ENCODE data around the gene SLC27A3.
"Not testable (repeated sequence)": the region's sequence is repeated elsewhere in the genome, so short reads cannot be mapped to it uniquely, and the experiment has no call there.

The SLC27A3 gene

DNA sequence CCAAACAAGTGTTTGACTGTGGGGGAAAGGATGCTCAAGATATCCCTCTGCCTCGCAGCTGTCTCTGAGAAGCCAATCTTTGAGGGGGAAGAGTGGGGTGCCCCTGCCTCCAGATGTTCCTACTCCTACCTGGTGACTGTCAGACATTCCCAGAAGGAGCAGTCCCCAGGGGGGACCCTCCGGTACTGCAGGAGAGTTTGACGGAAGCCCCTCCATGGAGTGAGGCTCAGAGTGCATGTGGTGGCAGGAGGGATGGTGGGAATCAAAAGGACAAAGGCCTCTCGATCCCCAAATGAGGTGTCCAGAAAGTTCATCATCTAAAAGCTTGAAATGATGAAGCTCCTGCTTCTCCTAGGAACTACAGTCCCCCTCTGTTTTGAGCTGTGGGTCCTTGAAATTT lies 5.3 kb downstream of the SLC27A3 start:
- no peak for DNase-seq (ENCODE audit: low read depth)

DNA sequence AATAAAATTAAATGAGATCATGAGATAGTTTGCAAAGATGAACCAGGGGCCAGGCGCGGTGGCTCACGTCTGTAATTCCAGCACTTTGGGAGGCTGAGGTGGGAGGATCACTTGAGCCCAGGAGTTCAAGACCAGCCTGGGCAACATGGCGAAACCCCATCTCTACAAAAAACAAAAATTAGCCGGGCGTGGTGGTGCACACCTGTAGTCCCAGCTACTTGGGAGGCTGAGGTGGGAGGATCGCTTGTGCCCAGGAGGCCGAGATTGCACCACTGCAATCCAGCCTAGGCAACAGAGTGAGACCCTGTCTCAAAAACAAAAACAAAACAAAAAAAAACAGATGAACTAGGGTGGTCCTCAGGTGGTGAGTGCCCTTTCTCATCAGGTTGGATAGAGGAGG lies 7.4 kb downstream of the SLC27A3 start:
- DNase-seq (ENCODE audit: low read depth) = not testable (repeated sequence)

GRCh38 chr1:153783233-153784190 lies 8.3 kb downstream of the SLC27A3 start:
- peak; percentile 85 for DNase-seq (ENCODE audit: low read depth)

DNA sequence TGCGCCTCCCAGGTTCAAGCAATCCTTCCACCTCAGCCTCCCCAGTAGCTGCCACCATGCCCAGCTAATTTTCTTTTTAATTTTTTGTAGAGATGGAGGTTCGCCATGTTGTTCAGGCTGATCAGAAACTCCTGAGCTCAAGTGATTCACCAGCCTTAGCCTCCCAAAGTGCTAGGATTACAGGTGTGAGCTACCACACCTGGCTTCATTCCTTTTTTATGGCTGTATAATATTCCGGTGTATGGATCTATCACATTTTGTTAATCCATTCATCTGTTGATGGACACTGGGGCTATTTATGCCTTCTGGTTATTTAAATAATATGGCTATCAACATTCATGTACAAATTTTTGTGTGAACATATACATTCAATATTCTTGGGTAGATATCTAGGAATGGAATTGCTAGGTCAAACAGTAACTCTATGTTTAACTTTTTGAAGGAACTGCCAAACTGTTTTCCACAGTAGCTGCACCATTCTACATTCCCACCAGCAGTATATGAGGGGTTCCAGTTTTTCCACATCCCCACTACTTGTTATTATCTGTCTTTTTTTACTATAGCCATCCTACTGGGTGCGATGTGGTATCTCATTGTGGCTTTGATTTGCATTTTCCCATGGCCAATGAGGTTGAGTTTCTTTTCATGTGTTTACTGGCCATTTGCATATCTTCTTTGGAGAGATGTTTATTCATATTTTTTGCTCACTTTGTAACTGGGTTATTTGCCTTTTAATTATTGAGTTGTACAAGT lies 11.0 kb downstream of the SLC27A3 start:
- DNase-seq (ENCODE audit: low read depth) = no peak

GRCh38 chr1:153789478-153790034 lies 14.3 kb downstream of the SLC27A3 start:
- no peak for DNase-seq (ENCODE audit: low read depth)

GRCh38 chr1:153790313-153790965 lies 15.2 kb downstream of the SLC27A3 start:
- no peak for DNase-seq (ENCODE audit: low read depth)

- DNase-seq (ENCODE audit: low read depth) = no peak
Measured at GRCh38 chr1:153790966-153791647, 15.9 kb downstream of the SLC27A3 start.

GRCh38 chr1:153791648-153792253 lies 16.5 kb downstream of the SLC27A3 start:
- DNase-seq (ENCODE audit: low read depth) = no peak

DNA sequence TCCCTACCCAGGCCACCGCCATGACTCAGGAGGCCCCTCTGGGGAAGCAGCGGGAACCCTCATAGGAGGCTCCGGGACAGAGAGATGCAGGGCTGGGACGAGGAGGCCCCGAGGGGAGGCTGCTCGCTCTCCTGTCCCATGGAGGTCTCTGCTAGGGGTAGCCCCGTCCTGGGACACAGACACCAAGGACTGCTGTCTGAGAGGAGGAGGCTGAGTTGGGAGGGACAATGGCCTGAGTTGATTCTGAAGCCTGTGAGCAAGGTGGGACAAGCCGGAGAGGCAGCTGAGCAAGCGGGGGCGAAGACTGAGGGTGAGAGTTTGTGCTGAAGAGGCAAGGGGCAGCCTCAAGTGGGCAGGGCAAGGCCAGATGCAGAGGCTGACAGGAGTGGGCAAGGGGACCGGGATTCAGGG lies 17.4 kb downstream of the SLC27A3 start:
- DNase-seq (ENCODE audit: low read depth) = no peak

DNA sequence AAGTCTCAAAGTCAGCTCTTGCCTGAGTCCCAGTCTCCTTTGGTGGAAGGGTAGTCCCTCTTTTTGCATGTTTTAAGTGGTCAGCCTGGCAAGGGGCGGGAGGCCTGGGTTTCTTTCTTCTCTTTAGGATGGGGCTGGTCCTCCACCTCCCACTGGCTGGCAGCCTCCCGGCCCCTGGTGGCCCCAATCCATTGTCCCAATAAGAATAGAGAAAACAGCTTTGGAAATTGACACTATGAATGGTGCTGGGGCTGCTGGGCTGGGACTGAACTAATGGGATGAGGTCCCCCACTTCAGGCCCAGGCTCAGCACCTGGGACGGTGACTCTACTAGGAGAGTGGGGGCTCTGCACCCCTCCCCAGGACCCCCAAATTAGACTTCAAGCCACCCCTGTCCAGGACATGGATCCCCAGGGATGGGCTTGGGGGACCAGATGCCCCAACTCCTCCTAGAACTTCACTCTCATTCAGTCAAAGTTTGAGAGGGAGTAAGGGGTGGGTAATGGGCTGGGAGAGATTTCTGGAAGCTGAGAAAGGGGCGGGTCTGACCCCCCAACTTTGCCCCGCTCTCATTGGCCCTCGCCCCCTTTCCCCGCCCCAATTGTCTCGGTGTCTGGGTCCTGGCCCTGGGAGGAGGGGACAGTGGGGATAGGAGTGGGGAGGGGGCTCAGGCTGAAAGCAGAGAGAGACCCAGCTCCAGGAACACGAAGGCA lies 18.2 kb downstream of the SLC27A3 start:
- no peak for DNase-seq (ENCODE audit: low read depth)

- DNase-seq (ENCODE audit: low read depth) = no peak
Measured at GRCh38 chr1:153793973-153794615, 18.9 kb downstream of the SLC27A3 start.

DNA sequence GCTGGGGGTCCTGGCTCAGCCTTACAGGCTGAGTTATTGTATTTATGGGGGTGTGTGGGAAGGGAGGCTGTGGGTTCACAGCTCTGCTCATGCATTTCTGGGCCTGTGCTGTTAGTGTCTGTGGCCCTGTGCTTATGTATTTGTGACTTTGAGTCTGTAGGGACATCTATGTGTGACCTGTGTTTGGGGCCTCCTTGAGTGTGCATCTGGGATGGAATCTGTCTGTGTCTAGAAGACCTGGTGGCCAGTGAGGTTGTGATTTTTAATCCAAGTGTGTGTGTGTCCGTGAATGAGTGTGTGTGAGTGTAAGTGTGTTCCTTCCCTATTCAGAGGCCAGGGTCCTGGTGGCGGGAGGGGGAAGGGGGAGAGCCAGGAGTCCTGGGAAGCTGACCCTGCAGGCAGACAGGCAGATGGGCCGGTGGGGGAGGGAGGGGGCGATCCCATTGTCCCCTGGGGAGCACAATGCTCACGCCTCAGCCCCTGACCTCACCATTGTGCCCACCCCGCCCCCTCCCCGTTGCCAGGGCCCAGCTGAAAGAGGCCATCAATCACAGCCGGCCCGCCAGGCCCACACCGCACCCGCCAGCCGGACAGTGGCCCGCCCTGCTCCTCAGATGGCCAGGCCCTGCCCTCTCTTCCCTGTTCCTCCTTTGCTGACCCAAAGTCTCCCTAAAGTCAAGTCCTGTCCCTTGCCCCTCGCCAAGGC lies 19.6 kb downstream of the SLC27A3 start:
- no peak for DNase-seq (ENCODE audit: low read depth)

DNA sequence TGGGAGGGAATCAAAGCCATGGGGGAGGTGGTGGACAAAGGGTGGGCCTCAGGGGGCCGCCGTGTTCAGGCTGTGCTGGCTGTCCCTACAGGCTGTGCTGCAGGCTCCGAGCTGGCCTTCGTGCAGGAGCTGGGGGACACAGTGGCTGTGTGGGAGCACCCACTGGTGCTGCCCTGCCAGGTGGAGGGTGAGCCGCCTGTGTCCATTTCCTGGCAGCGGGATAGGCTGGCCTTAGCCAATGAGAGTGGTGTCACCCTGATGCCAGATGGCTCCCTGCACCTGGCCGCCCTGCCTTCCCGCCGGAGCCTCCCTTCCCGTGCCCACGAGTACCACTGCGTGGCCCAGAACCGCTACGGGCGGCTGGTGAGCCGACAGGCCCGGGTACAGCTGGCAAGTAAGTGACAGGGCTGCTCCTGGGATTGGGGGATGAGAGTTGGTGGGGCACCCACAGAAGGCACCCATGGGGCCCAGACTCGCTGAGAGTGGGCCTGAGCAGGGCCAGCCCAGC lies 20.2 kb downstream of the SLC27A3 start:
- DNase-seq (ENCODE audit: low read depth) = no peak

DNA sequence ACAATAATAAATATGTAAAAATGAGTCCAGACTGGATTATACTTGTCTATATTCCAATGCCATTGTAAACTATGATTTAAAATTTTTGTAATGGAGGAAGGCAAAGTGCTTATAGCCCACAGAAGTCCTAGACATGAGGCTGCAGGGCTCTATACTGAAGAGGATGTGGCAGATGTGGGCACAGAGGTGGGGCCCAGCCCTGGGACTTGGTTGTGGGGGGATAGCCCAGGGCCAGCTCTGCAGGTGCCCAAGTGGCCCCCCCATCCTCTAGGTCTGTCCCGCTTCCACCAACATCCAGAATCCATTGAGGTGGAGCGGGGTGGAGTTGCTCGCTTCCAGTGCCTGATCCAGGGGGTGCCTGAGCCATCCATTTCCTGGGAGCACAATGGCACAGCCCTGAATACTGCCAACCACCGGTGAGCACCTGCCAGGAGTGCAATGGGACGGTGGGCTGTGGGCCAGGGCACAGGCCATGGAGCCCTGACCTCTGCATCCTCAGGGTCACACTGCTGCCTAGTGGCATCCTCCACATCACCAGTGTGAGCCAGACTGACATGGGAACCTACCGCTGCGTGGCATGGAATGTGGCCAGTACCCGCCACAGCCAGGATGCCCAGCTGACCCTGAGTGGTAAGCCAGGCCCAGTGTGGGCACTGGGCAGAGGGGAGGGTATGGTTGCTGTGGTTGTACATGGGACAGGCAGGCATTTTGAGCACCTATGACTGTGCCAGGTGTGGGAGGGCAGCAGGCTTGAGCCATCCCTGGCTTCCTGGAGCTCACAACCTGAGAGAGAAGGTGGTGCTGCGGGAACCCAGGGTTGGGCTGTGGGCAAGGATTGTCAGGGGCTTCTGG lies 21.0 kb downstream of the SLC27A3 start:
- no peak for DNase-seq (ENCODE audit: low read depth)

- DNase-seq (ENCODE audit: low read depth) = peak; percentile 60
Measured at GRCh38 chr1:153796786-153797659, 21.8 kb downstream of the SLC27A3 start.

DNA sequence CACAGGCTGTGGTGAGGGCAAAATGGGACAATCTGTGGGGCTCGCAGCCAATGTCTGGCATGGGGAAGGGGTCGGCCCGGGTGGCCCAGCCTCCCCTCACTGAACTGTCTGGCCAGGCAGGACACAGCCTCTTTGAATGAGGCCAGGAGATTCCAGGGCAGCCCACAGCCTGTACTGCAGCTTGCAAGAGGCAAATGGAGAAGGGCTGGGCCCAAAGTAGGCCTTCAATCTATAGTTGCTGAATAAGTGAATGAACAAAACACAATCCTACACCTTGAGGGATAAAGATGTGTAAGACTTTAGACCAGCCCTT lies 23.2 kb downstream of the SLC27A3 start:
- DNase-seq (ENCODE audit: low read depth) = no peak

DNA sequence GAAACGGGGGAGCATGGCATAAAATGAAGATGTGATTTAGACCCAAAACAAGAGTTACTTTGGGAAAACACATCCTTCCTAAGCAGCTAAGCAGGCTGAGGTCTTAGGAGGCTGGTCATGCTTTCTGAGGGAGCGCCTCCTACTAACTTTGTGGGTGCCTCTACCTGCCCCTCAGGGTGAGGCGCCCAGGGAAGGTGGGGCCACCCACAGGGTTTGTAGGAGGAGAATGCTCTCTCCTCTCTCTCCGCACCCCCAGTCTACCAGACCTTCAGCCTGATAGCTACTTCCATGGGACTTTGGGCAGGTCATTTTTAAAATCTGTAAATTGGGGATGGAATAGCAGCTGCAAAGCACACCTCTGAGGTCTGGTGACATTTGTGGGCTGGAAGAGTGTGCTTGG lies 23.8 kb downstream of the SLC27A3 start:
- no peak for DNase-seq (ENCODE audit: low read depth)
